GM12872 (cell line): ENCODE results near the gene HCAR3.
"Not testable (repeated sequence)": the region's sequence is repeated elsewhere in the genome, so short reads cannot be mapped to it uniquely, and the experiment has no call there.

ENCODE experiments used
- CTCF ChIP-seq: IDR thresholded peaks from 3 replicates; pipeline ENCODE4 v1.5.1; 2011; ENCODE audit warnings: low read depth, mild to moderate bottlenecking, low read length, moderate library complexity; ENCODE audit not compliant: insufficient read depth

The HCAR3 gene

GRCh38 chr12:122726080-122726558 lies 9.5 kb upstream of the HCAR3 start:
- TF ChIP-seq CTCF, result no peak

DNA sequence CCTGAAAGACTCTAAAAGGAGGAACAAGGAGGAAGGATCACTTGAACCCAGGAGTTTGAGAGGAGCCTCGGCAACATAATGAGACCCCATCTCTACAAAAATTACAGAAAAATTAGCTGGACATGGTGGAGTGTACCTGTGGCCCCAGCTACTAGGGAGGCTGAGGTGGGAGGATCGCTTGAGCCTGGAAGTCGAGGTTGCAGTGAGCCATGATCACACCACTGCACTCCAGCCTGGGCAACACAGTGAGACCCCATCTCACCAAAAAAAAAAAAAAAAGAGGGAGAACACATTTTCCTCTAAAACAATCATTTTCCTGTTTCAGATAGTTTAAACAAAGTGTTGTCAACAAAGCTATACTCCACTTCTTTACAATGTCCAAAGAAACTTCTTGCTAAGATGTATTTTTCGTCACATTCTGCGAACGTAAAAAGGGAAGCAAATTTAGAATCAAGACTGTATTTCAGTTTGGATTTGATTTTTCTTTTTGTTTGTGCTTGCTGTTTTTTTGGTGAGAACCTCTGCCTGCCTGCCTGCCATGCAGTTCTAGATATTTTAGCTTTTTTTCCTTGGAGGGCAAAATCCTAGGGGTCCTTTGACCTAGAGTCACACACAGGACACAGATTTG lies 9.0 kb upstream of the HCAR3 start:
- TF ChIP-seq CTCF, result no peak

DNA sequence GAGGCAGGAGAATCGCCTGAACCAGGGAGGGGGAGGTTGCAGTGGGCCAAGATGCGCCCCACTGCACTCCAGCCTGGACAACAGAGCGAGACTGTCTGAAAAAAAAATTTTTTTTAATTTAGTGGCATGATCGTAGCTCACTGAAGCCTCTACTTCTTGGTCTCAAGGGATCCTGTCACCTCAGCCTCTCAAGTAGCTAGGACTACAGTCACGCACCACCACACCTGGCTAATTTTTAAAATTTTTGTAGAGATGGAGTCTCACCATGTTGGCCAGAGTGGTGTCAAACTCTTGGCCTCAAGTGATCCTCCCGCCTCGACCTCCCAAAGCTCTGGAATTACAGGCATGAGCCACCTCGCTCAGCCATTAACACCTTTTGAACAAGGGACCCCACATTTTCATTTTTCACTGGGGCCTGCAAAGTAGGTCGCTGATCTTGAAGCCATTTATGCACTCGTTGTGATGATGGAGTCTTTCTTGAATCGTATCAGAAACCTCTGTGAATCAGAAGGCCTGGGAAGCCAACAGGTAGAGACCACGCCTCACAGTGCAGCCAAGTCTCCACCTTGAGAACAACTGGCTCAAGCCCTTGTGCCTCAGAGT lies 8.1 kb upstream of the HCAR3 start:
- no peak for TF ChIP-seq CTCF

DNA sequence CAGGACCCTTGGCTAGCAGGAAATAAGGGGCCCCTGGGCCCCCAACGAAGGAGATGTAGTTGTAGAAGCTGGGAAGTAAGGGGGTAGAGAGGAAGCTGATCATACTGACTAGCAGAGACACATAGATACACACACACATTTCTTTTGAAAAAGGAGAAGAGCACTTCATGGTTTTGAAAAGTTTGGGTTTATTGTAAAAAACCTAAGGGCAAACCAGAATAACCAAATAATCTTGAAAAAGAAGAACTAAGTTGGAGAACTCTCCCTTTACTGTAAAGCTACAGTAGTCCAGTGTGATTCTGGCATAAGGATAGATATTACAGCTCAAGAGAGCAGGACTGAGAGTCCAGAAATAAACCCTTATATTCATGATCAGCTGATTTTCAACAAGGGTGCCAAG lies 5.8 kb upstream of the HCAR3 start:
- no peak for TF ChIP-seq CTCF

- TF ChIP-seq CTCF, result no peak
Observed at GRCh38 chr12:122721057-122721545, 4.5 kb upstream of the HCAR3 start.

DNA sequence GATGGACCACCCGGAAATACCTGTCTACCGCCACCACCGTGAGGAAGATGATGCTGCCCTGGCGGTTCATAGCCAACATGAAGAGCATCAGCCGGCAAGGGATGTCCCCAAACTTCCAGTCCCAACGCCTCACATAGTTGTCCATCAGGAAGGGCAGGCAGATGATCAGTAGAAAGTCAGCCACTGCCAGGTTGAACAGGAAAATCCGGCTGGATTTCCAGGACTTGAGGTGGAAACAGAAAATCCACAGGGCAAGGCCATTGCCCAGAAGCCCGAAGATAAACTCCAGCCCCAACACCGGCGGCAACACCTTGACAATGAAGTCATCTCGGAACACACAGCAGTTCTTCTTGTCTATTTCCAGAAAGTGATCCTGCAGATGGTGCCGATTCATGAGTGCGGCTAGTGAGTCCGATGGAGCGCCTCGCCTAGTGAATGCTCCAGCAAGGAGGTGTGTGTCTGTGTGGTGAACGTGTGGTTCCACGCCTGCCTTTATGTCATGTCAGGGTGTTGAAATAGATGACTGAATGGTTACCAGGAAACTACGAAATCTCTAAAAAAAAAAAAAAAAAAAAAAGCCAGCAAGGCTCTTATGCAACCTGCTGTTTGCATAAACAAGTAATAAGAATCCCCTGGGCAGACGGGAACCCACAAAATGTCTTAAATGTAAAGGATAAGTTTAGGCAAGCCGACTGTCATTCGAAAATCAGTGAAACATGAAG lies 13.6 kb downstream of the HCAR3 start, which contains the start of gene HCAR2:
HCAR2 (minus strand) TSS at position 468 of the 722 bp plus-strand sequence; CDS start at position 394, 74 bp downstream.
- TF ChIP-seq CTCF, result not testable (repeated sequence)

GRCh38 chr12:122691566-122691965 lies 25.0 kb downstream of the HCAR3 start:
- no peak for TF ChIP-seq CTCF
